B cell (primary cell): ENCODE results near the gene CYFIP1.

Source experiments
- CTCF ChIP-seq: fragments of 200-600 bp; IDR thresholded peaks from one replicate; pipeline ENCODE4 v1.8.0; 2022; ENCODE audit warnings: antibody characterized with exemption, mild to moderate bottlenecking
- EZH2 ChIP-seq: IDR thresholded peaks from 2 replicates; pipeline ENCODE4 v1.6.1; 2012; ENCODE audit warnings: borderline replicate concordance, low read depth, mild to moderate bottlenecking, moderate library complexity, low read length; ENCODE audit not compliant: insufficient read depth, poor library complexity, severe bottlenecking

- no peak for TF ChIP-seq CTCF
- TF ChIP-seq EZH2 = no peak
Measured at GRCh38 chr15:23026218-23026617, 46.0 kb upstream of the CYFIP1 start.
